HepG2 (cell line): Measurements from ENCODE around the gene HOXB5. TPM values are rescaled to one million over a fixed set of nuclear protein-coding genes. Genes with fewer than 3 reads are reported as not detected.

Experiments used
- KAT8 ChIP-seq: IDR thresholded peaks from 2 replicates; pipeline ENCODE4 v1.6.1; 2016; ENCODE audit warnings: missing genetic modification reagents, missing compliant biosample characterization
- NFRKB ChIP-seq: fragments of 450-650 bp; IDR thresholded peaks from 2 replicates; pipeline ENCODE4 v1.6.1; 2017
- RELA ChIP-seq: sonication (generic); formaldehyde crosslinking; IDR thresholded peaks from 2 replicates; pipeline ENCODE4 v1.4.0; 2020; ENCODE audit warnings: missing genetic modification reagents
- REXO4 ChIP-seq: sonication (generic); formaldehyde crosslinking; IDR thresholded peaks from 2 replicates; pipeline ENCODE4 v1.8.0; 2022; ENCODE audit warnings: missing genetic modification reagents, mild to moderate bottlenecking, borderline replicate concordance
- RNF2 ChIP-seq: fragments of 450-650 bp; conservative IDR thresholded peaks from 2 replicates; pipeline ENCODE4 v1.6.1; 2016; ENCODE audit warnings: low read depth
- ZIK1 ChIP-seq: sonication (generic); formaldehyde crosslinking; IDR thresholded peaks from 2 replicates; pipeline ENCODE4 v1.5.0; 2020; ENCODE audit warnings: mild to moderate bottlenecking, low read depth, missing genetic modification reagents, borderline replicate concordance
- ZNF136 ChIP-seq: sonication (generic); formaldehyde crosslinking; IDR thresholded peaks from 2 replicates; pipeline ENCODE4 v1.8.1; 2022; ENCODE audit warnings: low read depth, mild to moderate bottlenecking, moderate library complexity, missing genetic modification reagents
- ZNF205 ChIP-seq: IDR thresholded peaks from 2 replicates; pipeline ENCODE4 v1.6.1; 2018; ENCODE audit warnings: missing biosample characterization, missing genetic modification reagents
- ZNF264 ChIP-seq: sonication (generic); formaldehyde crosslinking; IDR thresholded peaks from 2 replicates; pipeline ENCODE4 v1.4.0; 2020; ENCODE audit warnings: missing genetic modification reagents
- ZNF354B ChIP-seq: sonication (generic); formaldehyde crosslinking; IDR thresholded peaks from 2 replicates; pipeline ENCODE4 v1.8.0; 2022; ENCODE audit warnings: mild to moderate bottlenecking, missing genetic modification reagents
- ZNF431 ChIP-seq: sonication (generic); formaldehyde crosslinking; IDR thresholded peaks from 2 replicates; pipeline ENCODE4 v1.9.0; 2022; ENCODE audit warnings: missing genetic modification reagents, low read depth, mild to moderate bottlenecking, borderline replicate concordance
- ZNF549 ChIP-seq: sonication (generic); formaldehyde crosslinking; IDR thresholded peaks from 2 replicates; pipeline ENCODE4 v1.5.0; 2020; ENCODE audit warnings: missing genetic modification reagents
- ZNF615 ChIP-seq: sonication (generic); formaldehyde crosslinking; IDR thresholded peaks from 2 replicates; pipeline ENCODE4 v1.5.0; 2020; ENCODE audit warnings: mild to moderate bottlenecking, missing genetic modification reagents, borderline replicate concordance
- polyA plus RNA-seq, 8 experiments: library from polyadenylated mRNA; depleted of rRNA in 3 of 8; stranded (reverse) in 7 of 8; unstranded in 1 of 8; fragments of >200 nt; fragmentation: Illumina TruSeq in 4 of 8; extraction: Trizol in 4 of 8; gene quantifications; 2 replicates each; pipeline versions ENCODE4 v1.2.1 to v1.2.3, GENCODE V29; 2011 to 2016; ENCODE audit warnings: low read depth in 4 of 8, missing spikeins in 1 of 8, mixed read lengths in 1 of 8; ENCODE audit not compliant: insufficient read depth in 1 of 8
- total RNA-seq, 5 experiments: library from RNA; depleted of rRNA; stranded (reverse); fragments of >200 nt; fragmentation: Illumina TruSeq; extraction: Trizol; gene quantifications; 2 replicates each; pipeline ENCODE4 v1.2.3, GENCODE V29; 2016; ENCODE audit warnings: low read depth in 1 of 5
- TF ChIP-seq, protein P1 (sequence below): IDR thresholded peaks from 2 replicates; pipeline ENCODE4 v1.6.1; 2016; ENCODE audit warnings: low read depth, borderline replicate concordance
- TF ChIP-seq, protein P2 (sequence below): IDR thresholded peaks from 2 replicates; pipeline ENCODE4 v1.6.1; 2016; ENCODE audit warnings: low read depth, control low read depth
- TF ChIP-seq, protein P3 (sequence below): sonication (generic); formaldehyde crosslinking; IDR thresholded peaks from 2 replicates; pipeline ENCODE4 v1.5.1; 2020; ENCODE audit warnings: mild to moderate bottlenecking, missing genetic modification reagents, moderate library complexity
- TF ChIP-seq, protein P4 (sequence below): IDR thresholded peaks from 2 replicates; pipeline ENCODE4 v1.6.1; 2016; ENCODE audit warnings: low read depth
- TF ChIP-seq, protein P5 (sequence below): IDR thresholded peaks from 2 replicates; pipeline ENCODE4 v1.6.1; 2012; ENCODE audit warnings: low read length, improper control_type of control experiment

Gene HOXB5
- total and polyA plus RNA-seq, 2 of the 13 experiments (the other 11 are each of a cell fraction or from before 2014, with no cell fraction given), result not detected

DNA sequence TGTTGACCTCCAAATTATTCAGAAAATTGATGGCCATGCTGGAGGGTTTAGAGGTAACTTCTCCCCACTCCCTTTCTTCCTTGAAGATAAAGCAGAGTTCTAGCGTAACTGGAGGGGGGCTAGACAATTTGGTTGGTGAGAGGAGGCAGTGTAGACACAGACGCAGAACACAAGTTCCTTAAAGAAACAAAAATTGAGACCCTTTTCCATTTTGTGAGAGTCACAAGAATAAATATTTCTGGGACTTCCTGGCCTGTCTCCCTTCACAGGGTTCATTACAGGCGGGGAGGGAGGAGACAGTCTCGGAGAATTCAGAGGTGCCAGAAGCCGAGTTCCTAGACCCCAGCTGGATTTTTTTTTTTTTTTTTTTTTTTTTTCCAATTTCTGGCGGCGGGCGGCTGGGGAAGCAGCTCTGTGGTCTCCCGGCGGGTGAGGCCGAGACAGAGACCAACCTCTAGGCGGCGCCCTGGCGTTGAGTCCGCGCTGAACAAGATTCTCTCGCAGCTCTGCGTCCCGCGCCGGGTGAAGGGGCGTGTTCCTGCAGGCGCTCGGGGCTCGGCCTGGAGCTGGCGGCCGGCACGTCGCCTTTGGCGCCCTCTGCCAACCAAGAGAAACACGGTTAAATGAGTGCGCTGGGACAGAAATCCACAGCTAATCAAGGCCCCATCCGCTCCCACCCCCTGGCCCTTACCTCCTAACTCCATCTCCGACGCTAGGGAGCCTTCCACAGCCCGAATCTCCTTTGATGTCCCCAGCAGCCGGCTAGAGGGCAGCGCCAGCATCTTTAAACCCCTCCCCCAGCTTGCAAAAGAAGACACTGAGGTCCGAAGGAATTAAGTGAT is 42.8 kb upstream of the HOXB5 start (continued):
- TF ChIP-seq REXO4, result no peak
- TF ChIP-seq ZIK1 (CRISPR knock-in tag), result no peak
- peak; percentile 72; the same call in 1 of the 2 replicates for TF ChIP-seq ZNF264 (CRISPR knock-in tag)
- TF ChIP-seq ZNF136 (CRISPR knock-in tag), result 0 out of 2 replicates have a peak, but pooled peaks have one; percentile 62
- TF ChIP-seq, protein P1, sequence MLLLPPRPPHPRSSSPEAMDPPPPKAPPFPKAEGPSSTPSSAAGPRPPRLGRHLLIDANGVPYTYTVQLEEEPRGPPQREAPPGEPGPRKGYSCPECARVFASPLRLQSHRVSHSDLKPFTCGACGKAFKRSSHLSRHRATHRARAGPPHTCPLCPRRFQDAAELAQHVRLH (CRISPR knock-in tag), result peak; percentile 56; the same call in 1 of the 2 replicates
- TF ChIP-seq ZNF354B, result no peak
- TF ChIP-seq KAT8, result 0 out of 2 replicates have a peak, but pooled peaks have one; percentile 29
- TF ChIP-seq, protein P2, sequence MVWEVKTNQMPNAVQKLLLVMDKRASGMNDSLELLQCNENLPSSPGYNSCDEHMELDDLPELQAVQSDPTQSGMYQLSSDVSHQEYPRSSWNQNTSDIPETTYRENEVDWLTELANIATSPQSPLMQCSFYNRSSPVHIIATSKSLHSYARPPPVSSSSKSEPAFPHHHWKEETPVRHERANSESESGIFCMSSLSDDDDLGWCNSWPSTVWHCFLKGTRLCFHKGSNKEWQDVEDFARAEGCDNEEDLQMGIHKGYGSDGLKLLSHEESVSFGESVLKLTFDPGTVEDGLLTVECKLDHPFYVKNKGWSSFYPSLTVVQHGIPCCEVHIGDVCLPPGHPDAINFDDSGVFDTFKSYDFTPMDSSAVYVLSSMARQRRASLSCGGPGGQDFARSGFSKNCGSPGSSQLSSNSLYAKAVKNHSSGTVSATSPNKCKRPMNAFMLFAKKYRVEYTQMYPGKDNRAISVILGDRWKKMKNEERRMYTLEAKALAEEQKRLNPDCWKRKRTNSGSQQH (CRISPR knock-in tag), result no peak
- TF ChIP-seq ZNF205 (CRISPR knock-in tag), result no peak
- TF ChIP-seq RELA (CRISPR knock-in tag), result no peak
- TF ChIP-seq, protein P3, sequence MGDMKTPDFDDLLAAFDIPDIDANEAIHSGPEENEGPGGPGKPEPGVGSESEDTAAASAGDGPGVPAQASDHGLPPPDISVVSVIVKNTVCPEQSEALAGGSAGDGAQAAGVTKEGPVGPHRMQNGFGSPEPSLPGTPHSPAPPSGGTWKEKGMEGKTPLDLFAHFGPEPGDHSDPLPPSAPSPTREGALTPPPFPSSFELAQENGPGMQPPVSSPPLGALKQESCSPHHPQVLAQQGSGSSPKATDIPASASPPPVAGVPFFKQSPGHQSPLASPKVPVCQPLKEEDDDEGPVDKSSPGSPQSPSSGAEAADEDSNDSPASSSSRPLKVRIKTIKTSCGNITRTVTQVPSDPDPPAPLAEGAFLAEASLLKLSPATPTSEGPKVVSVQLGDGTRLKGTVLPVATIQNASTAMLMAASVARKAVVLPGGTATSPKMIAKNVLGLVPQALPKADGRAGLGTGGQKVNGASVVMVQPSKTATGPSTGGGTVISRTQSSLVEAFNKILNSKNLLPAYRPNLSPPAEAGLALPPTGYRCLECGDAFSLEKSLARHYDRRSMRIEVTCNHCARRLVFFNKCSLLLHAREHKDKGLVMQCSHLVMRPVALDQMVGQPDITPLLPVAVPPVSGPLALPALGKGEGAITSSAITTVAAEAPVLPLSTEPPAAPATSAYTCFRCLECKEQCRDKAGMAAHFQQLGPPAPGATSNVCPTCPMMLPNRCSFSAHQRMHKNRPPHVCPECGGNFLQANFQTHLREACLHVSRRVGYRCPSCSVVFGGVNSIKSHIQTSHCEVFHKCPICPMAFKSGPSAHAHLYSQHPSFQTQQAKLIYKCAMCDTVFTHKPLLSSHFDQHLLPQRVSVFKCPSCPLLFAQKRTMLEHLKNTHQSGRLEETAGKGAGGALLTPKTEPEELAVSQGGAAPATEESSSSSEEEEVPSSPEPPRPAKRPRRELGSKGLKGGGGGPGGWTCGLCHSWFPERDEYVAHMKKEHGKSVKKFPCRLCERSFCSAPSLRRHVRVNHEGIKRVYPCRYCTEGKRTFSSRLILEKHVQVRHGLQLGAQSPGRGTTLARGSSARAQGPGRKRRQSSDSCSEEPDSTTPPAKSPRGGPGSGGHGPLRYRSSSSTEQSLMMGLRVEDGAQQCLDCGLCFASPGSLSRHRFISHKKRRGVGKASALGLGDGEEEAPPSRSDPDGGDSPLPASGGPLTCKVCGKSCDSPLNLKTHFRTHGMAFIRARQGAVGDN (CRISPR knock-in tag), result peak; percentile 84
- TF ChIP-seq ZNF615, result no peak
- TF ChIP-seq ZNF431, result no peak
- TF ChIP-seq NFRKB, result no peak
- TF ChIP-seq, protein P4, sequence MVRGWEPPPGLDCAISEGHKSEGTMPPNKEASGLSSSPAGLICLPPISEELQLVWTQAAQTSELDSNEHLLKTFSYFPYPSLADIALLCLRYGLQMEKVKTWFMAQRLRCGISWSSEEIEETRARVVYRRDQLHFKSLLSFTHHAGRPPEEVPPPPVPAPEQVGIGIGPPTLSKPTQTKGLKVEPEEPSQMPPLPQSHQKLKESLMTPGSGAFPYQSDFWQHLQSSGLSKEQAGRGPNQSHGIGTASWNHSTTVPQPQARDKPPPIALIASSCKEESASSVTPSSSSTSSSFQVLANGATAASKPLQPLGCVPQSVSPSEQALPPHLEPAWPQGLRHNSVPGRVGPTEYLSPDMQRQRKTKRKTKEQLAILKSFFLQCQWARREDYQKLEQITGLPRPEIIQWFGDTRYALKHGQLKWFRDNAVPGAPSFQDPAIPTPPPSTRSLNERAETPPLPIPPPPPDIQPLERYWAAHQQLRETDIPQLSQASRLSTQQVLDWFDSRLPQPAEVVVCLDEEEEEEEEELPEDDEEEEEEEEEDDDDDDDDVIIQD, result 0 out of 2 replicates have a peak, but pooled peaks have one; percentile 39
- no peak for TF ChIP-seq ZNF549
- peak; percentile 56; the same call in 1 of the 2 replicates for TF ChIP-seq RNF2
- TF ChIP-seq, protein P5, sequence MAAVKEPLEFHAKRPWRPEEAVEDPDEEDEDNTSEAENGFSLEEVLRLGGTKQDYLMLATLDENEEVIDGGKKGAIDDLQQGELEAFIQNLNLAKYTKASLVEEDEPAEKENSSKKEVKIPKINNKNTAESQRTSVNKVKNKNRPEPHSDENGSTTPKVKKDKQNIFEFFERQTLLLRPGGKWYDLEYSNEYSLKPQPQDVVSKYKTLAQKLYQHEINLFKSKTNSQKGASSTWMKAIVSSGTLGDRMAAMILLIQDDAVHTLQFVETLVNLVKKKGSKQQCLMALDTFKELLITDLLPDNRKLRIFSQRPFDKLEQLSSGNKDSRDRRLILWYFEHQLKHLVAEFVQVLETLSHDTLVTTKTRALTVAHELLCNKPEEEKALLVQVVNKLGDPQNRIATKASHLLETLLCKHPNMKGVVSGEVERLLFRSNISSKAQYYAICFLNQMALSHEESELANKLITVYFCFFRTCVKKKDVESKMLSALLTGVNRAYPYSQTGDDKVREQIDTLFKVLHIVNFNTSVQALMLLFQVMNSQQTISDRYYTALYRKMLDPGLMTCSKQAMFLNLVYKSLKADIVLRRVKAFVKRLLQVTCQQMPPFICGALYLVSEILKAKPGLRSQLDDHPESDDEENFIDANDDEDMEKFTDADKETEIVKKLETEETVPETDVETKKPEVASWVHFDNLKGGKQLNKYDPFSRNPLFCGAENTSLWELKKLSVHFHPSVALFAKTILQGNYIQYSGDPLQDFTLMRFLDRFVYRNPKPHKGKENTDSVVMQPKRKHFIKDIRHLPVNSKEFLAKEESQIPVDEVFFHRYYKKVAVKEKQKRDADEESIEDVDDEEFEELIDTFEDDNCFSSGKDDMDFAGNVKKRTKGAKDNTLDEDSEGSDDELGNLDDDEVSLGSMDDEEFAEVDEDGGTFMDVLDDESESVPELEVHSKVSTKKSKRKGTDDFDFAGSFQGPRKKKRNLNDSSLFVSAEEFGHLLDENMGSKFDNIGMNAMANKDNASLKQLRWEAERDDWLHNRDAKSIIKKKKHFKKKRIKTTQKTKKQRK, result no peak
